ENCODE data around the gene SDCCAG8. TPM values are rescaled to one million over a fixed set of nuclear protein-coding genes. Genes with fewer than 3 reads are reported as not detected.

The SDCCAG8 gene
- total RNA-seq, 4 donors from 2014 or later, result 37.1 to 60.2 (median 48.6) TPM

DNA sequence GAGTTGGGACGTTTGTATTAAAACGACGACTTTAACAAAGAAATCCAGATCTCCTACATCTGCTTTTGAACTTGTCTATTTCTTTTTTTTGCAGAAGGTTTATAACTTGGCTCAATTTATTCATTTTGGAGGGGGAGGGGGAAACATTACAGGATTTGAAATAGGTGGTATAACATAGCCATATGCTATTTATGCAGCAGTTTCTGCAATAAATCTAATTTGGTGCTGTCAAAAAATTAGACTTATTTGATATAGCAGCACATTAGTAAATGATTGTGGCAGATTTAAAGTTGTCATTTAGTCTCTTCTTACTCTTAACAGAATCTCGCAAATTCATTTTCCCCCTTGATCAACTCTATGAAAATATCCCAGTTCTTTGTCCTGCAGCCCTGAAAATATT is 138.2 kb downstream of the SDCCAG8 start:
- ATAC-seq (ENCODE audit: low FRiP score) (no peak), DNase-seq (ENCODE audit: low spot score) (no peak)
- TF ChIP-seq, protein P1, sequence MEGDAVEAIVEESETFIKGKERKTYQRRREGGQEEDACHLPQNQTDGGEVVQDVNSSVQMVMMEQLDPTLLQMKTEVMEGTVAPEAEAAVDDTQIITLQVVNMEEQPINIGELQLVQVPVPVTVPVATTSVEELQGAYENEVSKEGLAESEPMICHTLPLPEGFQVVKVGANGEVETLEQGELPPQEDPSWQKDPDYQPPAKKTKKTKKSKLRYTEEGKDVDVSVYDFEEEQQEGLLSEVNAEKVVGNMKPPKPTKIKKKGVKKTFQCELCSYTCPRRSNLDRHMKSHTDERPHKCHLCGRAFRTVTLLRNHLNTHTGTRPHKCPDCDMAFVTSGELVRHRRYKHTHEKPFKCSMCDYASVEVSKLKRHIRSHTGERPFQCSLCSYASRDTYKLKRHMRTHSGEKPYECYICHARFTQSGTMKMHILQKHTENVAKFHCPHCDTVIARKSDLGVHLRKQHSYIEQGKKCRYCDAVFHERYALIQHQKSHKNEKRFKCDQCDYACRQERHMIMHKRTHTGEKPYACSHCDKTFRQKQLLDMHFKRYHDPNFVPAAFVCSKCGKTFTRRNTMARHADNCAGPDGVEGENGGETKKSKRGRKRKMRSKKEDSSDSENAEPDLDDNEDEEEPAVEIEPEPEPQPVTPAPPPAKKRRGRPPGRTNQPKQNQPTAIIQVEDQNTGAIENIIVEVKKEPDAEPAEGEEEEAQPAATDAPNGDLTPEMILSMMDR (IDR thresholded peaks at IDR 0.05), result no peak

DNA sequence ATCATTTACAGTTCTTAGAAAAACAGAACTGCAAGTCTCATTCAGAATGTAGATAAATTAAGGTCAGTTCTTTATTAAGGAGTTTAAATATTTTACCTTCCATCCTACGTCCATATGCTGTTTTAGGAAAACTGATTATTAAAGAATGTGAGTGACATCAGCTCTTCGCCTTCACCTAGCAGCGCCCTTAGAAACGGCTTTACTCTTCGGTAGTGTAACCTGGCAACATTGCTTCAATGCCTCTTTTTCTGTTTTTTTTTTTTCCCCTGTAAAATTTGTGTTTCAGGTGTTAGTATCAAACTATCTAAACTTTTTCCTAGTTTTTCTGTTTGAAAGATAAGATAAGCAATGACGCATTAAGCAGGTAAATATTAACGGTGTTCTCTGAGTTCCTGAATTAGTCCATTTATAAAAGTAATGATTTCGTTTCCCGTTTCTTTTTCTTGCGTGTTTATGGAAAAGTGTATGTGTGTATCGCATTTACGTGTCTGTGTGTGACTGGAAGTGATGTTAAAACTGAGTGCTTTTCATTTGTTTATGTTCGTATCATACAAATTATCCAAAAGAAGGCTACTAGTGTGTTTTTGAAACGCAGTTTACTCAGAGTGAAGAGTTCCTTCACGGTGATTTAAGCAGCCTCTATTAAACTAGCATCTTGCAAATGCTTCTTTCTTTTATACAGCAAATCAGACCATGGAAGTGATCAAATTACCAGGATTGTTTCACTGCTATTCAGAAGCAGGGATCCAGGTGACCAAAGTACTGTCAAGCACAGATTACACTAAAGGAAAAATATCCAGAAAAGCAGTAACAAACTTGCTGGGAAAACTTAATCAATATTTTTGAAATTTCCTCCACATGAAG is 139.0 kb downstream of the SDCCAG8 start:
- DNase-seq (ENCODE audit: low spot score), result no peak
- no peak for ATAC-seq (ENCODE audit: low FRiP score)
- TF ChIP-seq, protein P1 (IDR thresholded peaks at IDR 0.05), result no peak

DNA sequence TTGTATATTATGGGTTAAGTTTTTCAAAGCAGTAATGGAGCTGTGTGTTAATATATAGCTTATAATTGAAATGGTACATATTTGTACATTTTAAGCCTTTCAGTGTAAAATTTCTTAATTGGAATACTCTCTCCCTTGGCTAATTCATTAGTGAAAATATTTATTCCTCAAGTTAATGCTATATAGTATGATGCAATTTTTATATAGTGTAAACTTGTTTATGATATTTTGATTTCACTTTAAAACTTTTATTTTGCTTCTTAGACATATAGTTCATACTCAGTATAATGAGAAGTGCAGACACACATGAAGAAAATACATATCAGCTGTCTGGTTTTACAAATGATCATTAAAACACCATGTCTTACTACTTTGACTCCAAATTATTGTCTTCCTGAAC is 140.6 kb downstream of the SDCCAG8 start:
- TF ChIP-seq, protein P1 (IDR thresholded peaks at IDR 0.05), result no peak
- ATAC-seq (ENCODE audit: low FRiP score) (no peak), DNase-seq (ENCODE audit: low spot score) (no peak)

DNA sequence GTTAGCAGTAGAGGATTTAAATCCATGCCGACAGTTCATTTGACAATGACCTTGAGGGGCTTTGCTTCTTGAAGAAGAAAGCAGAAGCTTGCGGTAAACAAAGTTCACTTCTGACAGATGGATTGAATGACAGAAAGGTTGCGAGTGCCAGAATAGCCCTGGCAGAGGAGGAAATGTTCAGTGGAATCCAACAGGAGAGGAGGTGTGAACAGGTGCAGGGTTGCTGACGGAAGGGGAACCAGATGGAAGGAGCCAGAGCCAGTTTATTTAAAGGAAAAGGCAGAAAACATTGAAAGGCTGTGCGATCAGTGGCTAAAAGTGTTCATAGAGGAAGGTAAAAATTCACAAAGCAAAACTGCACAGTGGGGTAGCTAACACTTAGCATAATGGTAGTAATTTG is 141.0 kb downstream of the SDCCAG8 start:
- DNase-seq (ENCODE audit: low spot score) (no peak), ATAC-seq (ENCODE audit: low FRiP score) (no peak)
- TF ChIP-seq, protein P1 (IDR thresholded peaks at IDR 0.05), result no peak

DNA sequence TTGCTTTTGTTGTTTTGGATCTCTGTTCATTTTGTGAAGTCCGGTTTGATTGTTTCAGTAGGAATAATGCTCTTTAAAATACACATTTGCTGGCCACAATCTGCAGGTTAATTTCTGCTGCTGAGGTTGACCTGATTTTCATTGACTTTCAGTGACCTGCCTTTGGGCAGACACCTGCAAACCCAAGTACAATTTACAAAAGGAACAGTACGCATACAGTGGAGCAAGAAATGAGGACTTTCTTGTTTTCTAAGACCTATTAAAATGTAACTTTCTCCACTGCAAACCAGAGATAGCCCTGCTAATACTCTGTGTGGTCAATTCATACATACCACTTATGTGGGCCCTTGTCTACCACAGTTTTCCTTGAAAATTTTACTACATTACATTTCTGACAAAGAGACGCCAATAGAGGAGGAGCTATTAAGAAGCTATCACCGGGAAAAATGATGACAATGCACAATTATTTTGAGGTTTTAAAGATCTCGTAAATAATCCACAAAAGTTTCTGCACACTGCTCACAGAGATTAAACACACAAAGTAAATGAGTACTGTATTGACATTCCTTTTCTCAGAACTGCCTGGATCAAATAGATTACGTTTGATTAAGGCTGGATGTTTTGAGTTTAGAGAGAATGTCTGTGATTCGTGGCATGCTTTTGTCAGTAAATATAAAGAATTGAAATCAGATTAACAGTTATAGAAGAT is 141.9 kb downstream of the SDCCAG8 start:
- ATAC-seq (ENCODE audit: low FRiP score), result no peak
- no peak for DNase-seq (ENCODE audit: low spot score)
- TF ChIP-seq, protein P1 (IDR thresholded peaks at IDR 0.05), result no peak

DNA sequence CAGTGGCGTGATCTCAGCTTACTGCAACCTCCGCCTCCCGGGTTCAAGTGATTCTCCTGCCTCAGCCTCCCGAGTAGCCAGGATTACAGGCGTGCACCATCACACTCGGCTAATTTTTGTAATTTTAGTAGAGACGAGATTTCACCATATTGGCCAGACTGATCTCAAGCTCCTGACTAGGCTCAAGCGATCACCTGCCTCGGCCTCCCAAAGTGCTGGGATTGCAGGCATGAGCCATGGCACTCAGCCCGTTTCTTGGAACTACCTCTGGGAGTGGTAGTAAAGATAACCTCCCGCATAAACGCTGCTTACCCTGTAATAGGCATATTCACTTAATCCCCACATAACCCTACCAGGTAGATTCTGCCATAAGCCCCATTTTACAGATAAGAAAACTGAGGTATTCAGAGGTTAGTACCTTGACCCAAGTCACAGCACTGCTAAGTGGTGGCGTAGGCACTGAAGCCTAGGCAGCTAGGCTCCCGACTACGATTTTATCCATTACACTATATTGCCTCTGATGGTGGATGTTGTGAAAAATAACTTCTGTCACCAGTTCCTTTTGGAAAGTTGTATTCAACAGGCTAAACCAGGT is 143.8 kb downstream of the SDCCAG8 start:
- TF ChIP-seq, protein P1 (IDR thresholded peaks at IDR 0.05), result no peak
- no peak for ATAC-seq (ENCODE audit: low FRiP score)
- DNase-seq (ENCODE audit: low spot score), result no peak
